Coronary artery (tissue), 2 donors: ENCODE data around the gene FIP1L1.

Experiments used
- DNase-seq: peaks from one replicate; pipeline ENCODE4 v3.0.0-alpha.2; 2017; ENCODE audit warnings: low spot score
- H3K27ac ChIP-seq, 2 donors: fragments of 200-600 bp; sonication (generic); one replicate each; pipeline ENCODE4 v1.5.1; 2016 to 2019
- H3K4me3 ChIP-seq: fragments of 200-600 bp; sonication (generic); 2 replicates; pipeline ENCODE4 v1.5.1; 2016; ENCODE audit warnings: mild to moderate bottlenecking, moderate library complexity
- TF ChIP-seq, protein P1 (sequence below): fragments of 200-600 bp; sonication (generic); IDR thresholded peaks from one replicate; pipeline ENCODE4 v1.5.1; 2019; ENCODE audit warnings: antibody characterized with exemption

The FIP1L1 gene

DNA sequence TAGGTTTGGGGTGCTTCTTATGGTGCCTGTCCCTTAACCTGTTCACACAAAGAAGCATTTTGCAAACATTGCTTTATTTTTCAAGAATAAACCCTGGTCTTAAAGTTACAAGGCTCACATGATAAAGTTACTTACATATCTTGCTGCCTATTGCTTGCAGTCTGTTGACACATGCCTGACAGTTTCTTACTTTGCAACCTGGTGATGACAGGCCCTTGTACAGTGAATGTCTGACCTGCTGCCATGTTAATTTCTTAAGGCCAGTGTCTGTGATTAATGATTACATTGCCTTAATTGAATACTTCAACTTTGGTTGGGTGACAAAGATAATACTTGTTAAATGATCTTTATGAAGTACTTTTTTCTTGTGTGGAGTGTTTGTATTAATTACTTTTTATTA lies 49.9 kb downstream of the FIP1L1 start:
- DNase-seq, result no peak
- Histone ChIP-seq H3K4me3 (no peak overlapping the region), H3K27ac (no peak overlapping the region)
- TF ChIP-seq, protein P1, sequence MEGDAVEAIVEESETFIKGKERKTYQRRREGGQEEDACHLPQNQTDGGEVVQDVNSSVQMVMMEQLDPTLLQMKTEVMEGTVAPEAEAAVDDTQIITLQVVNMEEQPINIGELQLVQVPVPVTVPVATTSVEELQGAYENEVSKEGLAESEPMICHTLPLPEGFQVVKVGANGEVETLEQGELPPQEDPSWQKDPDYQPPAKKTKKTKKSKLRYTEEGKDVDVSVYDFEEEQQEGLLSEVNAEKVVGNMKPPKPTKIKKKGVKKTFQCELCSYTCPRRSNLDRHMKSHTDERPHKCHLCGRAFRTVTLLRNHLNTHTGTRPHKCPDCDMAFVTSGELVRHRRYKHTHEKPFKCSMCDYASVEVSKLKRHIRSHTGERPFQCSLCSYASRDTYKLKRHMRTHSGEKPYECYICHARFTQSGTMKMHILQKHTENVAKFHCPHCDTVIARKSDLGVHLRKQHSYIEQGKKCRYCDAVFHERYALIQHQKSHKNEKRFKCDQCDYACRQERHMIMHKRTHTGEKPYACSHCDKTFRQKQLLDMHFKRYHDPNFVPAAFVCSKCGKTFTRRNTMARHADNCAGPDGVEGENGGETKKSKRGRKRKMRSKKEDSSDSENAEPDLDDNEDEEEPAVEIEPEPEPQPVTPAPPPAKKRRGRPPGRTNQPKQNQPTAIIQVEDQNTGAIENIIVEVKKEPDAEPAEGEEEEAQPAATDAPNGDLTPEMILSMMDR, result no peak

DNA sequence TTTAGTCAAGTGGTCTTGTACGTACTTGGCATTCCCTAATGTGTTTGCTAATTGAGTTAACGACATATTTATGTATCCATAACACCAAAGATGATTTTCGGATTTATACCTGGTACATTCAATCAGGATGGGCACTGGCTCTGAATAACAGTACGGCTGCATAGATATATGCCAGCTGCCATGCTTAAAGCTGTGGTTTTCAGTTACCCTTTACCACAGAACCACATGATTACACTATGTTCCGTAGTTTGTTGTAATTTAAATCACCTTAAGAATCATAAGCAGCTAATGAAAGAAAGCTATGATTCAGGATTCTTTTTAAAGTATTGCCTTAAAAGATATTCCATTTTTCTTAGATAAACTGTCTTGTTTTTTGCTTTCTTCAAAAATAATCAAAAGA lies 53.6 kb downstream of the FIP1L1 start:
- DNase-seq, result no peak
- no peak overlapping the region for H3K27ac ChIP-seq
- no peak overlapping the region for H3K4me3 ChIP-seq
- TF ChIP-seq, protein P1, result no peak

DNA sequence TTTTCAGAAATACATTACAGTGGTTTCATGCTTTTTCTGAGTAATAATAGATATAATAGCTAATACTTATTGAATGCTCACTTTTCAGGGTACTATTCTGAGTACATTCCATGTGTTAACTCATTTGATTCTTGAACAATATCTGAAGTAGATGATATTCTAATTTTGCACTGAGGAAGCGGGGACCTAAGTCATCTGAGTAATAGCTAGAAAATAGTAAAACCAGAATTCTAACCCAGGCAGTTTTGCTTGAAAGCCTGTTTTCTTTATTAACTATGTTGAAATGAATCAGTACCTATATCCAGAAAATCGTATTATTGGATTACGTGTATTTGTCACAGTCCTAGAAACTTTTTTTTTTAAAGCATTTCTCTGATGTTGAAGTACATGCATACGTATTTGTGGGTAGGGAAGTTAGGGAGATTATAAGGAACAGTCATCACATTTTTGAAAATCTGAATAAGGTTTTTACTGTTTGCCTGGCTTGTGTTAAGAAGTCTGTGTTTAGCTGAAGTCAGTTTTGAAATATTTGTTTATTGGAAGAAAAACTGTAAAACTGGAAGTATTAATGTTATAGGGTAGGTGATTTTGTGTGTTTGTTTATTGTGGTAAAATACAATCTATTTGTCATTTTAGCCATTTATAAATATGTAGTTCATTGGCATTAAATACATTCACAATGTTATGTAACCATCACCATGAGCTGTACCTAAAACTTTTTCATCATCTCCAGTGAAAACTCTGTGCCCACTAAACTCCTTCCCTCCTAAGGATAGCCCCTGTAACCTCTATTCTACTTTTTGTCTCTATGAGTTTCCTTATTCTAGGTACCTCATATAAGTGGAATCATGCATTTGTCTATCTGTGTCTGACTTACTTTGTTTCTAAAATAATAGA lies 55.3 kb downstream of the FIP1L1 start:
- Histone ChIP-seq H3K27ac (no peak overlapping the region), H3K4me3 (no peak overlapping the region)
- no peak for DNase-seq
- TF ChIP-seq, protein P1, result no peak

DNA sequence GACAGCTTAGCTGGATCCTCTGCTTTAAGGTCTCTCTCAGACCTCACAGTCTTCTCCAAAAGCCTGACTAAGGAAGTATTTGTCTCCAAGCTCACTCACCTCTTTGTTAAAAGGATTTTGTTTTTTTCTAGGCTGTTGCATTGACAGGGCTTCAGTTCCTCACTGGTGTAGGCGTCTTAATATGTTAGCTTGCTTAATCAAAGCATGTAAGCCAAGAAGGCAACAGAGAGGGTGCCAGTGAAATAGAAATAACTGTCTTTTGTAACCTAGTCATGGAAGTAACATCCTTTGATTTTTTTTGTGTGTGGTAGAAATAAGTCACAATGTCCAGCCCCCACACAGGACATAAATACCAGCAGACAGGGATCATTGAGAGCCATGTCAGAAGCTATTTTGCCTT lies 58.8 kb downstream of the FIP1L1 start:
- Histone ChIP-seq H3K4me3 (no peak overlapping the region), H3K27ac (no peak overlapping the region)
- TF ChIP-seq, protein P1, result no peak
- DNase-seq, result no peak

DNA sequence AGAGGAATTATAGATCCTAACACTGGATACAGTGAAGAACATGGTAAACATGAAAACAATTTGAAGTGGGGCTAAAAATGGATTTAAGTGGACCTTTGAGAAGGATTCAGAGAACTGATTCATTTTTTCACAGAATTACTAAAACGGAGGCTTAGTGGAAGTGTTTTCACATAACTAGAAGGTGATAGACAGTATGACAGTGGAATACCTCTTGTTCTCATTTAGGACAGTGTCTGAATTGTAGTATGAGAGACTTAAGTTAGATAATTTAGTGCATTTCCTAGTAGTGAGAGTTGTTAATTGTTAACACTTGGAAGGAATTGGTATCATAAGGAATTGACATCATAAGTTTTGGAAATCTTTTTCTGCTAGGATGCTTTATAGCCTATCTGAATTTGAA lies 64.1 kb downstream of the FIP1L1 start:
- TF ChIP-seq, protein P1, result no peak
- Histone ChIP-seq H3K27ac (no peak overlapping the region), H3K4me3 (no peak overlapping the region)
- no peak for DNase-seq

- Histone ChIP-seq H3K27ac (no peak overlapping the region), H3K4me3 (no peak overlapping the region)
- TF ChIP-seq, protein P1, result no peak
- no peak for DNase-seq
These were observed 67.5 kb downstream of the FIP1L1 start for GRCh38 chr4:53444954-53445353.

GRCh38 chr4:53450773-53451172 lies 73.3 kb downstream of the FIP1L1 start:
- TF ChIP-seq, protein P1, result no peak
- Histone ChIP-seq H3K4me3 (no peak overlapping the region), H3K27ac (no peak overlapping the region)
- no peak for DNase-seq
